ENCODE measurements around the gene GLB1L2. TPM values are rescaled to one million over a fixed set of nuclear protein-coding genes. Genes with fewer than 3 reads are reported as not detected.

GLB1L2 gene
- polyA plus RNA-seq, 1 of the 3 experiments (the other 2 are of a cell fraction), result 3.4 TPM

DNA sequence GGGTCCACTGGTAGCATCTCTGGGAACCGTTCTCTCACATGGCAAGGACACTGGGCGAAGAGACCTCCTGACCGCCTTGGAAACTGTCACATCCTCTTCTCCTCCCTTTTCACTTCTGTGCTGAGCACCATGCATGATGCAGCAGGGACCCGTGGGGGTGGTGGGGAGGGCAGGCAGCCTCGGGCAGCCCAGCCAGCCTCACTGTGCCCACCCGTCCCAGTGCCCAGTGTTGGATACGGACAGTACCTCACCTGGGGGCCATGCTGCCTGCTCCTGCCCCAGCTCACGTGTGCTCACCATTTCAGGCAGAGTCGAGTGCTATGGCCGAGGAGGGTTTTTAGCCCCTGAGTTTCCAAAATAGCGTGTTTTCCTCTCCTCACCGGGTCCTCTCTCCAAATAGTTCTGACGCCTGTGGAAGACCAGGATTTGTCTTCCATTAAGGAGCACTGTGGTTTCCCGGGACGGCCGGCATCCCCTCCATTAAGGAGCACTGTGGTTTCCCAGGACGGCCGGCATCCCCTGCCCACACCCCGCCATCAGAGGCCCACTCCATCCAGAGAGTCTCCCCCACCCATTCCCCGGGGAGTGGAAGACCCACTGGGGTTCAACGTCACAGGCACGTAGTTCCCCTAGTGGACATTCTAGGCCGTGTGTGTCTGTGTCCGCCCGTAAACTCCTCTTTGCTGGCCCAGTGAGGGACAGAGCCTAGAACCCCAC, 57.8 kb downstream of the GLB1L2 start:
- Histone ChIP-seq H3K27ac (ENCODE audit: low read depth in 2 of 2, low read length in 1 of 2) (no peak overlapping the region), H3K4me3 (ENCODE audit: low read depth in 2 of 2, low read length in 1 of 2) (no peak overlapping the region), H3K27me3 (ENCODE audit: insufficient read depth) (no peaks in the 10 kb centered on the region), H2AFZ (ENCODE audit: low read depth) (no peak overlapping the region), H3F3A (replicated peaks; ENCODE audit: insufficient read depth) (no peaks in the 10 kb centered on the region), H3K4me1 (ENCODE audit: control insufficient read depth in 1 of 2, insufficient read depth in 2 of 2, low read depth in 1 of 2, low read length in 1 of 2) (peaks cover 0 to 16% of the 10 kb centered on the region in 2 experiments; a peak in 1 of 4 replicates), H3K9ac (no peak overlapping the region), H4K20me1 (ENCODE audit: insufficient read depth) (no peaks in the 10 kb centered on the region), H3K9me2 (no peaks in the 10 kb centered on the region), H3K4me2 (no peak overlapping the region), H3K36me3 (replicated peaks in 1 of 2; ENCODE audit: control insufficient read depth in 1 of 2, insufficient read depth in 2 of 2, low read length in 1 of 2) (no peaks in the 10 kb centered on the region), H3K9me3 (no peaks in the 10 kb centered on the region), H3K79me2 (ENCODE audit: insufficient read depth) (no peaks in the 10 kb centered on the region)
- TF ChIP-seq YY1 (IDR thresholded peaks at IDR 0.05; ENCODE audit: low read depth), result no peak
- no peak for TF ChIP-seq GATA2 (CRISPR knock-in tag; IDR thresholded peaks at IDR 0.05)
- no peak for TF ChIP-seq SMC3 (IDR thresholded peaks at IDR 0.05; ENCODE audit: low read depth, low read length)
- TF ChIP-seq EP300 (IDR thresholded peaks at IDR 0.05; ENCODE audit: borderline replicate concordance in 1 of 2, low read depth in 1 of 2, low read length in 1 of 2), result no peak
- TF ChIP-seq, protein P1, sequence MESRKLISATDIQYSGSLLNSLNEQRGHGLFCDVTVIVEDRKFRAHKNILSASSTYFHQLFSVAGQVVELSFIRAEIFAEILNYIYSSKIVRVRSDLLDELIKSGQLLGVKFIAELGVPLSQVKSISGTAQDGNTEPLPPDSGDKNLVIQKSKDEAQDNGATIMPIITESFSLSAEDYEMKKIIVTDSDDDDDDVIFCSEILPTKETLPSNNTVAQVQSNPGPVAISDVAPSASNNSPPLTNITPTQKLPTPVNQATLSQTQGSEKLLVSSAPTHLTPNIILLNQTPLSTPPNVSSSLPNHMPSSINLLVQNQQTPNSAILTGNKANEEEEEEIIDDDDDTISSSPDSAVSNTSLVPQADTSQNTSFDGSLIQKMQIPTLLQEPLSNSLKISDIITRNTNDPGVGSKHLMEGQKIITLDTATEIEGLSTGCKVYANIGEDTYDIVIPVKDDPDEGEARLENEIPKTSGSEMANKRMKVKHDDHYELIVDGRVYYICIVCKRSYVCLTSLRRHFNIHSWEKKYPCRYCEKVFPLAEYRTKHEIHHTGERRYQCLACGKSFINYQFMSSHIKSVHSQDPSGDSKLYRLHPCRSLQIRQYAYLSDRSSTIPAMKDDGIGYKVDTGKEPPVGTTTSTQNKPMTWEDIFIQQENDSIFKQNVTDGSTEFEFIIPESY (IDR thresholded peaks at IDR 0.05; ENCODE audit: borderline replicate concordance, low read depth), result no peak
- no peak for TF ChIP-seq JUND (IDR thresholded peaks at IDR 0.05)
- TF ChIP-seq RXRA (IDR thresholded peaks at IDR 0.05; ENCODE audit: borderline replicate concordance, low read depth), result no peak
- no peak for TF ChIP-seq TCF12 (IDR thresholded peaks at IDR 0.05)
- no peak for TF ChIP-seq SIN3A (IDR thresholded peaks at IDR 0.05; ENCODE audit: borderline replicate concordance, low read depth, low read length)
- TF ChIP-seq POLR2AphosphoS5 (IDR thresholded peaks at IDR 0.05; ENCODE audit: low read depth, low read length), result no peak
- TF ChIP-seq EZH2phosphoT487 (IDR thresholded peaks at IDR 0.05; ENCODE audit: borderline replicate concordance, low read depth), result no peak
- TF ChIP-seq, protein P2, sequence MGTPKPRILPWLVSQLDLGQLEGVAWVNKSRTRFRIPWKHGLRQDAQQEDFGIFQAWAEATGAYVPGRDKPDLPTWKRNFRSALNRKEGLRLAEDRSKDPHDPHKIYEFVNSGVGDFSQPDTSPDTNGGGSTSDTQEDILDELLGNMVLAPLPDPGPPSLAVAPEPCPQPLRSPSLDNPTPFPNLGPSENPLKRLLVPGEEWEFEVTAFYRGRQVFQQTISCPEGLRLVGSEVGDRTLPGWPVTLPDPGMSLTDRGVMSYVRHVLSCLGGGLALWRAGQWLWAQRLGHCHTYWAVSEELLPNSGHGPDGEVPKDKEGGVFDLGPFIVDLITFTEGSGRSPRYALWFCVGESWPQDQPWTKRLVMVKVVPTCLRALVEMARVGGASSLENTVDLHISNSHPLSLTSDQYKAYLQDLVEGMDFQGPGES (IDR thresholded peaks at IDR 0.05; ENCODE audit: low read depth, low read length), result no peak
- ChIA-PET CTCF (no interaction called here), POLR2A (no interaction called here)
- 76% methylated on average over 11 of the region's 25 CpGs for WGBS (ENCODE audit: low lambda C conversion rate)
- DNase-seq, result no peak

DNA sequence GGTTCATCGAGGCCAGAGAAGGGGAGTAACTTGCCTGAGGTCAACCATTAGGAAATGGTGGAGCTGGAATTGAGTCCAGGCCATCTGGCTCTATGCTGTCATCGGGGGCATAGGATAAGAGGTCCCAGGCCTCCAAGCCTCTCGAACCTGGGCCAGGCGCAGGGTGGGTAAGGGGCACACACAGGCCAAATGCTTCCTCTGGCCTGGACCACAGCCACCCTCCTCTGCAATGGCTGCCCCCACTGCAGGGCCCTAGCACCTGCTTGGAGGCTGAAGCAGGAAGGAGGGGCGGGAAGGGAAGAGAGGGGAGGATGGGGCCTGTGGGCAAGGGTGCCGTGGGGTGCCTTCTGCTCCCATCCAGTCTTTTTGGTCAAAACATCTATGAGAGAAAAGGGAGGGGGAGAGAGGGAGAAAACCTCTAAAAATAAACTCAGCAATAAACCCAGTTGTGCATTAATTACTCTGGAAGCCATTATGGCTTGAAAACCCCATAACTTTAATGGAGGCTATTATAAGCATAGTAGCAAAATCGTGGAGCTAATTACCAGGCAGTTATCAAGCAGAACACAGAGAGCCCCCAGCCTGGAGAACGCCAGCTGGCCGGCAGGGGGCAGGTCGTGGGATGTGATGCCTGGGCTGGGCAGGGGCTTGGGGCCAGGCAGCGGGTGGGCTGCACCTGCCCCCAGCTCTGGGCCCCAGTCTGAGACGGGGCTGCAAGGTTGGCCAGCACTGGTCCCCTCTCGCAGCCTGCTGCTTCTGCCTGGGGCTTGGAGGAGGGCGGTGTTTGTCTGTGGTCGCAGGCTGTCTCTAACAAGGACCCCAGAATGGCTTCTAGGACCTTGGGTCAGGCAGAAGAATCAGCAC, 59.1 kb downstream of the GLB1L2 start:
- CTCF ChIA-PET, result interaction anchor here (0.6 kb wide), 2 partner anchors 62 to 179 kb away, joined by 3 read pairs; no protein-coding TSS in a partner anchor
- no peak overlapping the region for H3K9ac ChIP-seq
- no peaks in the 10 kb centered on the region for H3K79me2 ChIP-seq (ENCODE audit: insufficient read depth)
- H3K36me3 ChIP-seq (replicated peaks in 1 of 2; ENCODE audit: control insufficient read depth in 1 of 2, insufficient read depth in 2 of 2, low read length in 1 of 2), result no peaks in the 10 kb centered on the region
- H4K20me1 ChIP-seq (ENCODE audit: insufficient read depth), result no peaks in the 10 kb centered on the region
- POLR2A ChIA-PET, result no interaction called here
- no peaks in the 10 kb centered on the region for H3F3A ChIP-seq (replicated peaks; ENCODE audit: insufficient read depth)
- DNase-seq, result no peak
- WGBS (ENCODE audit: low lambda C conversion rate), result 36% methylated on average over 9 of the region's 15 CpGs
- H3K27me3 ChIP-seq (ENCODE audit: insufficient read depth), result no peaks in the 10 kb centered on the region
- H3K9me2 ChIP-seq, result no peaks in the 10 kb centered on the region
- no peaks in the 10 kb centered on the region for H3K9me3 ChIP-seq
- no peak overlapping the region for H3K4me2 ChIP-seq
- no peak overlapping the region for H2AFZ ChIP-seq (ENCODE audit: low read depth)
- H3K27ac ChIP-seq (ENCODE audit: low read depth in 2 of 2, low read length in 1 of 2), result no peak overlapping the region
- H3K4me3 ChIP-seq (ENCODE audit: low read depth in 2 of 2, low read length in 1 of 2), result no peak overlapping the region
- peaks cover 0 to 9% of the 10 kb centered on the region in 2 experiments; a peak in 1 of 4 replicates for H3K4me1 ChIP-seq (ENCODE audit: control insufficient read depth in 1 of 2, insufficient read depth in 2 of 2, low read depth in 1 of 2, low read length in 1 of 2)
- TF ChIP-seq, protein P3, sequence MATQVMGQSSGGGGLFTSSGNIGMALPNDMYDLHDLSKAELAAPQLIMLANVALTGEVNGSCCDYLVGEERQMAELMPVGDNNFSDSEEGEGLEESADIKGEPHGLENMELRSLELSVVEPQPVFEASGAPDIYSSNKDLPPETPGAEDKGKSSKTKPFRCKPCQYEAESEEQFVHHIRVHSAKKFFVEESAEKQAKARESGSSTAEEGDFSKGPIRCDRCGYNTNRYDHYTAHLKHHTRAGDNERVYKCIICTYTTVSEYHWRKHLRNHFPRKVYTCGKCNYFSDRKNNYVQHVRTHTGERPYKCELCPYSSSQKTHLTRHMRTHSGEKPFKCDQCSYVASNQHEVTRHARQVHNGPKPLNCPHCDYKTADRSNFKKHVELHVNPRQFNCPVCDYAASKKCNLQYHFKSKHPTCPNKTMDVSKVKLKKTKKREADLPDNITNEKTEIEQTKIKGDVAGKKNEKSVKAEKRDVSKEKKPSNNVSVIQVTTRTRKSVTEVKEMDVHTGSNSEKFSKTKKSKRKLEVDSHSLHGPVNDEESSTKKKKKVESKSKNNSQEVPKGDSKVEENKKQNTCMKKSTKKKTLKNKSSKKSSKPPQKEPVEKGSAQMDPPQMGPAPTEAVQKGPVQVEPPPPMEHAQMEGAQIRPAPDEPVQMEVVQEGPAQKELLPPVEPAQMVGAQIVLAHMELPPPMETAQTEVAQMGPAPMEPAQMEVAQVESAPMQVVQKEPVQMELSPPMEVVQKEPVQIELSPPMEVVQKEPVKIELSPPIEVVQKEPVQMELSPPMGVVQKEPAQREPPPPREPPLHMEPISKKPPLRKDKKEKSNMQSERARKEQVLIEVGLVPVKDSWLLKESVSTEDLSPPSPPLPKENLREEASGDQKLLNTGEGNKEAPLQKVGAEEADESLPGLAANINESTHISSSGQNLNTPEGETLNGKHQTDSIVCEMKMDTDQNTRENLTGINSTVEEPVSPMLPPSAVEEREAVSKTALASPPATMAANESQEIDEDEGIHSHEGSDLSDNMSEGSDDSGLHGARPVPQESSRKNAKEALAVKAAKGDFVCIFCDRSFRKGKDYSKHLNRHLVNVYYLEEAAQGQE (IDR thresholded peaks at IDR 0.05; ENCODE audit: low read depth, low read length), result no peak
- TF ChIP-seq, protein P2 (IDR thresholded peaks at IDR 0.05; ENCODE audit: low read depth, low read length), result no peak
- TF ChIP-seq ELF1 (IDR thresholded peaks at IDR 0.05), result no peak
- TF ChIP-seq YY1 (IDR thresholded peaks at IDR 0.05; ENCODE audit: low read depth), result no peak
- no peak for TF ChIP-seq RAD21 (IDR thresholded peaks at IDR 0.05; ENCODE audit: low read length)
- no peak for TF ChIP-seq RFX5 (IDR thresholded peaks at IDR 0.05; ENCODE audit: low read length)
- TF ChIP-seq, protein P4, sequence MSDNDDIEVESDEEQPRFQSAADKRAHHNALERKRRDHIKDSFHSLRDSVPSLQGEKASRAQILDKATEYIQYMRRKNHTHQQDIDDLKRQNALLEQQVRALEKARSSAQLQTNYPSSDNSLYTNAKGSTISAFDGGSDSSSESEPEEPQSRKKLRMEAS (IDR thresholded peaks at IDR 0.05; ENCODE audit: low read depth), result no peak
- no peak for TF ChIP-seq JUND (IDR thresholded peaks at IDR 0.05)
